GM12875 (cell line): ENCODE results near the gene LTF.

Experiments
- H3K4me3 ChIP-seq: one replicate; pipeline ENCODE4 v1.5.1; 2011; ENCODE audit warnings: low read depth, low read length, control low read depth
- TF ChIP-seq, protein P1 (sequence below): IDR thresholded peaks from 2 replicates; pipeline ENCODE4 v1.5.1; 2011; ENCODE audit warnings: low read depth, mild to moderate bottlenecking, control low read depth, inconsistent platforms, low read length, moderate library complexity, borderline replicate concordance; ENCODE audit not compliant: insufficient read depth

Gene LTF

DNA sequence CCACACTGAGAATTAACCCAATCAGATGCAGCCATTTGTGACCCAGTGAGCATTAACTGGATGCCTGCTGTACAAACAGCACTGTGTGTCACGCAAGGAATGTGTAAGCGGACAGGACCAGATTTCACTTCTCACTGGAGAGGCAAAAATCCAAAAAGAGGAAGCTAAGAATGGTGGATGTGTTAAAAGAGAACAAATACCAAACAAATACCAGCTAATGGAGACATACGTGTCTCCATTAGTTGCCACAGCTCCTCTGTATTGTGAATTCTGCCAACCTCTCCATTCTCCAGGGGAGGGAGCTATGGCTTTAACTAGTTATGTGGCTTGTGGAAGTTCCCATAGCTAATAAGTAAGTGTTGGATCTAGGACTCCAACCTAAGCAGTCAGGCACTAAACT lies 2.6 kb downstream of the LTF start:
- no peak overlapping the region for H3K4me3 ChIP-seq
- TF ChIP-seq, protein P1, sequence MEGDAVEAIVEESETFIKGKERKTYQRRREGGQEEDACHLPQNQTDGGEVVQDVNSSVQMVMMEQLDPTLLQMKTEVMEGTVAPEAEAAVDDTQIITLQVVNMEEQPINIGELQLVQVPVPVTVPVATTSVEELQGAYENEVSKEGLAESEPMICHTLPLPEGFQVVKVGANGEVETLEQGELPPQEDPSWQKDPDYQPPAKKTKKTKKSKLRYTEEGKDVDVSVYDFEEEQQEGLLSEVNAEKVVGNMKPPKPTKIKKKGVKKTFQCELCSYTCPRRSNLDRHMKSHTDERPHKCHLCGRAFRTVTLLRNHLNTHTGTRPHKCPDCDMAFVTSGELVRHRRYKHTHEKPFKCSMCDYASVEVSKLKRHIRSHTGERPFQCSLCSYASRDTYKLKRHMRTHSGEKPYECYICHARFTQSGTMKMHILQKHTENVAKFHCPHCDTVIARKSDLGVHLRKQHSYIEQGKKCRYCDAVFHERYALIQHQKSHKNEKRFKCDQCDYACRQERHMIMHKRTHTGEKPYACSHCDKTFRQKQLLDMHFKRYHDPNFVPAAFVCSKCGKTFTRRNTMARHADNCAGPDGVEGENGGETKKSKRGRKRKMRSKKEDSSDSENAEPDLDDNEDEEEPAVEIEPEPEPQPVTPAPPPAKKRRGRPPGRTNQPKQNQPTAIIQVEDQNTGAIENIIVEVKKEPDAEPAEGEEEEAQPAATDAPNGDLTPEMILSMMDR: no peak

DNA sequence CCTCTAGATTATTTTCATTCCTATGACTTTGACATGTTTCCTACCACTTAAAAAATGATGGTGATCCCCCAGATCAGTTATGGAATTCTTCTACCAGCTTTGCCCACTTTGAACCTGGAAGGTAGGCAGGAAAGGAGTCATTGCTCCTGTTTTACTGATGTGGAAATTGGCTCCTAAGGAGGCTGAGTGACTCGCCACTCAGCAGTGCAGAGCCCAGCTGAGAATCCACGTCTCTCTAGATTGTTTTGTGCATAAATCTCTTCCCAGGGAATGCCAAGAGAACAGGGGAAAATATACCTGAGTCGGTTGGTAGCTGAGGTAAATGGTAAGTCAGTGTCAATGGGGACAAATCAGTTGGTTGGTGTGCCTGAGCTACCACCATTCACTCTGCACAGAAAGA lies 4.7 kb downstream of the LTF start:
- TF ChIP-seq, protein P1: no peak
- H3K4me3 ChIP-seq: no peak overlapping the region

DNA sequence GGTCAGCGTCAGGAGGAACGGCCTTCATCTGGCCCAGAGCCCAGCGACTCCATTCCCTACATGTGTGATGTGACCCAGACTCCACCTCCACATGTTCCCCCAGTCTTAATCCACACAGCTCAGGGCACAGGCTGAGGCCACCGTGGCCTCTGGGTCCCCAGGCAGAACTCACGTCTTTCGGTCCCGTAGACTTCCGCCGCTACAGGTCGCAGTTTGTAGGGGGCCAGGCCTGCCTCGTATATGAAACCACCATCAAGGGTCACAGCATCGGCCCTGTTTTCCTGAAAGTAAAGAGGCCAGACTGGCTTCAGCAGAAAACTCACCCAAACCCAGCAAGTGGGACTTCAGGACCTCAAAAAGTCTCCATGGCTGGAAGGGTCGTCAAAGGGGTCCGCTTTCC lies 8.6 kb downstream of the LTF start:
- no peak overlapping the region for H3K4me3 ChIP-seq
- TF ChIP-seq, protein P1: no peak

DNA sequence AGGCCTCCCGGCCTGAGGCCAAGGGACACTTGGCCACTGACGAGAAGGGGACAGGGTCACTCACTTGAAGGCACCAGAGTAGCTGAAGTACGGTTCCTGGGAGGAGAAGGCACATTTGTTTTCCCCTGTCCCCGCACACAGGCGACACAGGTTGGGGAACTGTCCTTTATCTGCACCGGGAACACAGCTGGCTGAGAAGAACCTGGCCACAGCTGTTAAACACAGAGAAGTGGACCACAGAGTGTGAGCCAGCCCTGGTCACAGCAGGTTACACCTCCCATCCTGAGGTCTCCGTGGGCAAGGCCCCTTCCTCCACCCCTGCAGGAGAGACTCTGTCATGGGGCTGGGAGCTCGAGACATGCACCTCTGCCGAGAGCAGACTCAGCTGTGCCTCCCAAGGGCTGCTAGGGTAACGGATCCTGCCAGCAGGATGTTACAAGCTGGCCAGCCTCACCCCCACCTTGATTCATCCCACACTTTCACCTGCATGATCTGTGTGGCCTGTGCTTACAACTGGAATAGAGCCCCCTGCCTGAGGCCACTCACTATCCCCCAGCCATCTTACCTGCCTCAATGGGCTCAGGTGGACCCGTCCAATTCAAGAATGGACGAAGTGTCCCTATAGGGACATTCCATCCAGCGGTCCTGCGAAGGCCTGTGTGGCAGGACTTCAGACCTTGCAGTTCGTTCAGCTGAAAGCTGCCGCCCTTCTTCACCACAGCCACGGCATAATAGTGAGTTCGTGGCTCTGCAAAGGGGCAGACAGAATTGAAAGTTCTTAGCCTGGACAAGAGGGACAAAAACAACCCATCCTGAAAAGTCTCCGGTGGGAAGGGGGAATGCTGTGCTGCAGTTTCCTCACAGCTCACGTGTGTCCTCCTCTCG lies 9.2 kb downstream of the LTF start:
- TF ChIP-seq, protein P1: no peak
- H3K4me3 ChIP-seq: no peak overlapping the region

DNA sequence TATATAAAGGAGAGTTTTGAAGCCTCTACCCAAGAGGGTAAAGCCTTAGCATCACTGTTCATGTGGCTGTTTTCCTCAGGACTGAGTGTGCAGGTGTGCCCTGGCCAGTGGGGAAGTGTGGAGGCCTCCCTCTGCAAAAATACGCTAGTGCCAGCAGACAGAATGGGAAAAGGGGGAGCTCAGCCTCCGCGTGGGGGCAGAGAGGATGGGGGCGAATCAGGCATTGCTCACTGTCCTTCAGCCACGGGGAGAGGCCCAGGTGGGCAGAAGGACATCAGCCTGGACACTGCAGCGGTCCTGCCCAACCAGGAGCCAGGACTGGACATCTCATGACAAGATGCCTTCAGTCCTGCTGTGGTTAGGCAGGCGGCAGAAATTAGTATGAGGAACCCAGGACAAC lies 10.1 kb downstream of the LTF start:
- TF ChIP-seq, protein P1: no peak
- H3K4me3 ChIP-seq: no peak overlapping the region

DNA sequence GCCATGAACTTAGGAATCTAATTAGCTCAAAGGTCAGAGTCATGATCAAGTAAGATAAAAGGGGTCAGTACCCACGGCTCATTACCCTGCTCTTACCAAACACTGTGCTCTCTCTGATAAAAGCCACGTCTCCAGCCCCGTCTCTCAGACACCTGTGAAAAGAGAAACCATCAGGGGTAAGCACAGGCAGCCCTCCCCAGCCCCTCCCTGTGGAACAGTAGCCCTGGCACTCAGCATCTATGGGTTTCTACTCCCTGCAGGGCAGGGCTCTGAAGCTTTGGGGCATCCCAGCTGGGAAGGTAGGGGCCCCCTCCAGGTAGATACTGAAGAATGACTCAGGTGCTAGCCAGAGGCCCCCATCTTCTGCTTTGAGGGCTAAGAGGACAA lies 10.5 kb downstream of the LTF start:
- no peak overlapping the region for H3K4me3 ChIP-seq
- TF ChIP-seq, protein P1: no peak

DNA sequence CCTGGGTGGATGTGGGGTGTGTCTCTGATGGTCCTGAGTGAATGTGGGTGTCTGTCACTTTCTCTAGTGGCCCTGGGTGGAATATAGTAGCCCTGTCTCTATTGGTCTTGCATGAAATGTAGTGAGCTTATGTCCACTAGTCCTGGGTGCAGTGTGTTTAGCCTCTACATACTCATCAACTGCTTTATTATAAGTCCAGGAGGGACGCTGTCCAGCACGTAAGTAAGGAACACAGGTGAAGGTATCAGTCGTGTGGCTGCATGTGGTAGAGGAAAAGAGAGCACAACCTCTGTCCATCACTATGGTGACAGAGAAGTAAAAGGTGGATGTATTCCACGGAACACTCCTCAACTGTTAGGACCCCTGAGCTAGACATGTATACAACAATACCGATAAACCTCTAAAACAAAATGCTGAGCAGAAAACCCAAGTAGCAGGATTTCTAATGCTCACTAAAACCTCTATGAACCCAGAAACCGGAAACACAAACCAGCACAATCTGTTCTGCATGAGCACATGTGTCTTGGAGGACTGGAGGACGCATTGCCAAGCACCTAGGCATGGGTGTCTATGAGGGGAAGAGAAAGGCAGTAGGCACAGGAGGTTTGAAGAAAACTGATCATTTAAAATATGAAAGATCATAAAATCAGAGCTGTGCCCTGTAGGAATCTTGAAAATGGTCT lies 11.0 kb downstream of the LTF start:
- H3K4me3 ChIP-seq: no peak overlapping the region
- TF ChIP-seq, protein P1: no peak
